Cardiac fibroblast (primary cell): Measurements from ENCODE around the gene IL16.

Experiments used
- DNase-seq, 2 donors: peaks; one replicate each; pipeline versions ENCODE4 v3.0.0 to v3.0.0-alpha.2; 2010; ENCODE audit warnings: low read depth in 2 of 2
- H3K4me3 ChIP-seq, 2 donors: replicated peaks in 1 of 2; 1 replicate in 1 of 2; 2 replicates in 1 of 2; pipeline ENCODE4 v1.5.1; 2011; ENCODE audit warnings: low read depth in 2 of 2, low read length in 2 of 2, mild to moderate bottlenecking in 2 of 2, moderate library complexity in 1 of 2
- TF ChIP-seq, protein P1 (sequence below): IDR thresholded peaks from one replicate; pipeline ENCODE4 v1.5.1; 2011; ENCODE audit warnings: low read depth, mild to moderate bottlenecking, low read length, inconsistent platforms

Gene IL16

DNA sequence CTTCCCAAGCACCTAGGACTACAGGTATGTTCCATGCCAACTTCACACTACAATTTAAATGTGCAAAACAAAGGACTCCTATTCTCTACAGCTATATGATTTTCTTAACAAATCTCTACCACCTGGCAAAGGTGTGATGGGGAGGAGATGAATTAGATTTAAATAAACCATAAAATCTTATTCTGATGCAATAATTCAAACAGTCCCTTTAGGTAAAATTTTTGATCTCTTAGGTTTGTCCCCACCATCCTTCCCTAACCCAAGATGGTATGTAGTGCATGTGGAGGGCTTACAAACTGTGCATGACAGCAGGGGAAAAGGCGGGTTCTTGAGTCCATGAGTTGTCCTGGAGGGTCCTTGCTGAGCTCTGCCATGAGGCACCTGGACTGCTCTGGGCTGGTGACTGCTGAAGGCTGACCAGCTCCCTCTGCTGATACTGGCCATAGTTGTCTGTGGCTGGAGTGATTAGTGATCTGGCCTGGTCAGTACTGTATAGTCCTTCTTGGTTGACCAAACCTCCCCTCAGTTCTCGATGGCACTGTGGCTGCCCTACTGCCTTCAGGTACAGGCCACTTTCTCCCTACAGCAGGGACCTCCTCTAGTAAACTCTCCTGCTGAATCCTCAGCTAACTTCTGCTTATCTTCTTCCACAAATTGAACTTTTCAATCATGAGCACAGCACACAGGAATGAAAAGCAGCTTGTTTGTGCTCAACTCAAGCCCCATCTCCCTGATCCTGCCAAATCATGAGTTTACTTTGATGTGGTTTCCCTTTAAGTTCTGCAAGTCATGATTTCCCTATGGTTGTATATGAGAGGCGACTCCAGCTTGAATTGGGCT lies 32.5 kb upstream of the IL16 start:
- peak; percentile 77 to 81 for DNase-seq
- TF ChIP-seq, protein P1, sequence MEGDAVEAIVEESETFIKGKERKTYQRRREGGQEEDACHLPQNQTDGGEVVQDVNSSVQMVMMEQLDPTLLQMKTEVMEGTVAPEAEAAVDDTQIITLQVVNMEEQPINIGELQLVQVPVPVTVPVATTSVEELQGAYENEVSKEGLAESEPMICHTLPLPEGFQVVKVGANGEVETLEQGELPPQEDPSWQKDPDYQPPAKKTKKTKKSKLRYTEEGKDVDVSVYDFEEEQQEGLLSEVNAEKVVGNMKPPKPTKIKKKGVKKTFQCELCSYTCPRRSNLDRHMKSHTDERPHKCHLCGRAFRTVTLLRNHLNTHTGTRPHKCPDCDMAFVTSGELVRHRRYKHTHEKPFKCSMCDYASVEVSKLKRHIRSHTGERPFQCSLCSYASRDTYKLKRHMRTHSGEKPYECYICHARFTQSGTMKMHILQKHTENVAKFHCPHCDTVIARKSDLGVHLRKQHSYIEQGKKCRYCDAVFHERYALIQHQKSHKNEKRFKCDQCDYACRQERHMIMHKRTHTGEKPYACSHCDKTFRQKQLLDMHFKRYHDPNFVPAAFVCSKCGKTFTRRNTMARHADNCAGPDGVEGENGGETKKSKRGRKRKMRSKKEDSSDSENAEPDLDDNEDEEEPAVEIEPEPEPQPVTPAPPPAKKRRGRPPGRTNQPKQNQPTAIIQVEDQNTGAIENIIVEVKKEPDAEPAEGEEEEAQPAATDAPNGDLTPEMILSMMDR = peak; percentile 25
- no peak overlapping the region for H3K4me3 ChIP-seq

DNA sequence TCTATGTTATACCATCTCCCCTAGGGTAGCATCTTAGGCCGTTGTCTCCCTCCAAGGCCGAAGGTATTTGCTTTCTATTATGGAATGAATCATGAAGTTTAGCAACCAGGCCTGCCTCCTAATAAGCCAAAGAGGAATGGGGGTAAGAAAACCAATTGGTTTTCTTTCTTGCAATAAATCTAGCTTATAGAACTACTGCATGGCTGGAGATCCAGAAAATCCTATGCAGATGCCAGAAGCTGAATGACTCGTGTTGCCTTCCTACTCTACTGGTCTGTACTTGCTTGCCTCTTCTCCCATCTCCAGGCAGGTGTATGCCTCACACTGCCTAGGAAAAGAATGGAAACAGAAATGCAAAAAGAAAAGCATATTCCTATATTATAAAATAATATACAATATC lies 31.1 kb upstream of the IL16 start:
- no peak for DNase-seq
- TF ChIP-seq, protein P1 = no peak
- H3K4me3 ChIP-seq = no peak overlapping the region

DNA sequence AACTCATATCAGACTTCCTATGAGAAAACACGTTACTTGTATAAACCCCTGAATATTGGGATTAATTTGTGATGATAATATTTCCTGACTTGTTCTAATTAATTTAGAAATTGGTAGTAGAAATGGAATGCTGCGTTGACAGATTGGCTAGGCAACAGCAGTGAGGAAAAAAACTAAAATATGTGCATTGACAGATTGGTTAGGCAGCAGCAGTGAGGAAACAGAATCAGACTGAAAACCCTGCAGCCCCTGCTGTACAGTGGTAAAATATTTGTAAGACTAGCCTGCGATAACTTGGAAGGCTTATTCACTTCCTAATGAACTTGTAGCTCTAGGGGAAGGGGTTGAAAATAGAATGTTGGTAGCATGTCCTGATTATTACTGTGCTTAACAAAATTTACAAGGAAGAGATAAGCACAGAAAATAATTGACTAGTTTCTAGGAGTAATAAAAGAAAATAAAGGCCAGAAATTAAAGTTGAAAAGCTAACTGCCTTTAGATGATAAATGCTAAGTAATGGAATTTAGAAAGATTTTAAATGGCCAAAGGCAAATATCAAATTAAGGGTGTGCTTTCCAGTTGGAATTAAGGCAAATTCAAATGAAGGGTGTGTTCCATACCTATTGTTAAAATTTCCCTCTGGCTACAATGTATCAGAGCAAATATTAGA lies 29.9 kb upstream of the IL16 start:
- H3K4me3 ChIP-seq = no peak overlapping the region
- TF ChIP-seq, protein P1 = no peak
- DNase-seq = no peak

DNA sequence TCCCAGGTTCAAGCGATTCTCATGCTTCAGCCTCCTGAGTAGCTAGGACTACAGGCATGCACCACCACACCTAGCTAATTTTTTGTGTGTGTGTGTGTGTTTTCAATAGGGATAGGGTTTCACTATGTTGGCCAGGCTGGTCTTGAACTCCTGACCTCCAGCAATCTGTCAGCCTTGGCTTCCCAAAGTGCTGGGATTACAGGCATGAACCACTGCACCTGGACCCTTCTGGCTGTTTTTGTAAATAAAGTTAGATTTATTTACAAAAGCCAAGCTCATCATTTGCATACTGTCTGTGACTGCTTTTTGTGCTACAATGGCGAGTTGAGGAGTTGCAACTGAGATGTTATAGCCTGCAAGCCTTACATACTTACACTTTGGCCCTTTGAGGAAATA lies 28.6 kb upstream of the IL16 start:
- no peak for DNase-seq
- no peak overlapping the region for H3K4me3 ChIP-seq
- TF ChIP-seq, protein P1 = no peak

DNA sequence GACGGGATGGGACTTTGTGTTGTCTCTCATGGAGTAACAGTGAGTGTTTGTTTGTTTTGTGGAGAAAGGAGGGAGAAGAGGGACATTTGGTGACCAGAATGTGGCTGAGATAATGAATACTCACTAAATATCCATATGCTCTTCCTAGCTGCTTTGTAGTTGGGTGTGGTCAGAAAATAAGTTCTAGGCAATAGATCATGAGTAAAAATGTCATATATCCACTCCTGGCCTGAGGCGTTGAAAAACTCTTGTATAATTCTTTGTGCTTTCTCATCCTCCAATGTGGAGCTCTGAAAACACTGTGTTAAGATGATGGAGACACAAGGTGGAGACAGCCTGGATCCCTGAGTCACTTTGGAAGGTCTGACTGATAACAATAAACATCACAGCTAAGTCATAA lies 28.0 kb upstream of the IL16 start:
- DNase-seq = no peak
- H3K4me3 ChIP-seq = no peak overlapping the region
- TF ChIP-seq, protein P1 = no peak

DNA sequence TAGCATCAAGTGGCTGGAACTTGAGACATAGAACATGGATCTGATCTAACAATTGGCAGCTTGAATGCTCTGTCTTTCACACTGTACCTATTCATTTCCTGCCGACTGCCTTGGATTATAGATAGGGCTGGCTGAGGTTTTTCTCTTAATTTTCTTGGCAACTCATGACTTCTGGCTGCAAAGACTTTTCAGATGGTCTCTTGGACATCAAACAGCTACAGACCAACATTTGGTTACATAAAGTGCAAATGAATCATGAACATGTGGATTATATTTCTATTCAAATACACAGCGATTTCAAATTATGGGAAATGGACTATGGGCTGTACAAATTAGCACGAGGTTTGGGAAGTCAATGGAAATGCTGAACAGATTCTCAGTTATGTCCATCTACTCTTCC lies 26.2 kb upstream of the IL16 start:
- TF ChIP-seq, protein P1 = no peak
- peak; percentile 28 to 38 for DNase-seq
- no peak overlapping the region for H3K4me3 ChIP-seq
